Right cardiac atrium (tissue), 5 donors: Measurements from ENCODE around the gene MEIS1. TPM values are rescaled to one million over a fixed set of nuclear protein-coding genes. Genes with fewer than 3 reads are reported as not detected.

ENCODE experiments used
- ATAC-seq, 2 donors: fragments of 200-7000 bp; cut with Tn5 transposase; one replicate each; pipeline versions ENCODE4 v1.8.0 to v1.9.1; 2020; ENCODE audit warnings: moderate library complexity in 2 of 2, mild to moderate bottlenecking in 1 of 2
- DNase-seq, 3 donors: peaks; one replicate each; pipeline ENCODE4 v3.0.0-alpha.2; 2020
- H3K27ac ChIP-seq: one replicate; pipeline ENCODE4 v1.5.1; 2013; ENCODE audit warnings: mild to moderate bottlenecking, low read length, control low read depth, moderate library complexity
- H3K27me3 ChIP-seq: one replicate; pipeline ENCODE4 v1.6.1; 2013; ENCODE audit not compliant: control insufficient read depth, insufficient read depth
- H3K4me1 ChIP-seq: one replicate; pipeline ENCODE4 v1.6.1; 2013; ENCODE audit warnings: low read length; ENCODE audit not compliant: control insufficient read depth, insufficient read depth
- H3K4me3 ChIP-seq: one replicate; pipeline ENCODE4 v1.5.1; 2013; ENCODE audit warnings: low read length, control low read depth
- H3K9me3 ChIP-seq: one replicate; pipeline ENCODE4 v1.6.1; 2013; ENCODE audit warnings: low read length; ENCODE audit not compliant: control insufficient read depth
- WGBS: extraction: QIAGEN DNeasy Blood & Tissue Kit; methylation state at CpG from one replicate; pipeline ENCODE4 v1.1.7; 2013; 5-methylcytosine and 5-hydroxymethylcytosine counted together
- intact Hi-C, 4 donors: fragments of 100-400 bp; cut with DNase I; formaldehyde crosslinking; loops; one replicate each; pipeline versions ENCODE4 v1.11.0 to v1.14.0; 2022 to 2023
- polyA plus RNA-seq: library from polyadenylated mRNA; stranded (reverse); fragments of 200-250 nt; gene quantifications from one replicate; pipeline ENCODE4 v1.2.3, GENCODE V29; 2013
- total RNA-seq, 4 donors: library from RNA; stranded (reverse); fragmentation: NEBNext Ultra II Directional; extraction: Animal tissue kit (Norgen Biotek cat#: 25700); gene quantifications; one replicate each; pipeline ENCODE4 v1.2.1, GENCODE V29; 2021
- donor health status: healthy with polysubstance abuse.
- donor health status: DM: no; HTN: yes; CAD: no.
- donor health status: DM: no; HTN: no; CAD: no.
- donor health status: DM: no; HTN: yes; CAD: no; lungs with severe emphysema.
- donor health status: DM: yes; HTN: yes; CAD: no.

The MEIS1 gene
- total and polyA plus RNA-seq, 5 donors: 16.9 to 41.2 (median 32.1) TPM

- 92% methylated on average over 3 of the region's 3 CpGs for WGBS
- intact Hi-C loops: loop anchor here in 3 of 4 donors (10.0 kb wide), 3 partner anchors 146 to 1274 kb away; no protein-coding TSS in a partner anchor
- Histone ChIP-seq H3K4me3 (no peak overlapping the region), H3K27me3 (no peaks in the 10 kb centered on the region), H3K27ac (no peak overlapping the region), H3K9me3 (no peaks in the 10 kb centered on the region), H3K4me1 (no peaks in the 10 kb centered on the region)
- DNase-seq (no peak), ATAC-seq (no peak)
Measured at GRCh38 chr2:66570471-66570870, 135.5 kb downstream of the MEIS1 start.

- ATAC-seq: no peak
- no peak overlapping the region for H3K27ac ChIP-seq
Measured at GRCh38 chr2:66571918-66572317, 137.0 kb downstream of the MEIS1 start.

GRCh38 chr2:66572391-66572790, 137.5 kb downstream of the MEIS1 start:
- ATAC-seq (no peak), DNase-seq (no peak)
- intact Hi-C loops: loop anchor here in 3 of 4 donors (10.0 kb wide), 3 partner anchors 148 to 1272 kb away; no protein-coding TSS in a partner anchor
- whole genome bisulfite sequencing: 87% methylated on average over 3 of the region's 3 CpGs
- H3K4me3 ChIP-seq: no peak overlapping the region
- H3K27ac ChIP-seq: no peak overlapping the region
- no peaks in the 10 kb centered on the region for H3K9me3 ChIP-seq
- no peaks in the 10 kb centered on the region for H3K4me1 ChIP-seq
- no peaks in the 10 kb centered on the region for H3K27me3 ChIP-seq

More at GRCh38 chr2:66571918-66572317, 137.0 kb downstream of the MEIS1 start:
- no peak overlapping the region for H3K4me3 ChIP-seq
- intact Hi-C loops: loop anchor here in 3 of 4 donors (10.0 kb wide), 3 partner anchors 147 to 1273 kb away; no protein-coding TSS in a partner anchor
- H3K4me1 ChIP-seq: no peaks in the 10 kb centered on the region
- H3K9me3 ChIP-seq: no peaks in the 10 kb centered on the region
- no peak for DNase-seq
- H3K27me3 ChIP-seq: no peaks in the 10 kb centered on the region
- WGBS: 81% methylated on average over 6 of the region's 6 CpGs

- Histone ChIP-seq H3K4me3 (no peak overlapping the region), H3K27me3 (no peaks in the 10 kb centered on the region), H3K27ac (no peak overlapping the region), H3K4me1 (no peaks in the 10 kb centered on the region), H3K9me3 (no peaks in the 10 kb centered on the region)
- WGBS: 75% methylated on average over 7 of the region's 7 CpGs
- DNase-seq (no peak), ATAC-seq (no peak)
- intact Hi-C loops: loop anchor here in 3 of 4 donors (10.0 kb wide), 3 partner anchors 149 to 1271 kb away; no protein-coding TSS in a partner anchor
Measured at GRCh38 chr2:66573416-66573815, 138.5 kb downstream of the MEIS1 start.

- DNase-seq (no peak), ATAC-seq (no peak)
- Histone ChIP-seq H3K4me3 (peak overlapping the region; percentile 33), H3K4me1 (no peaks in the 10 kb centered on the region), H3K9me3 (no peaks in the 10 kb centered on the region), H3K27ac (no peak overlapping the region), H3K27me3 (no peaks in the 10 kb centered on the region)
- WGBS: 40% methylated on average over 8 of the region's 8 CpGs
- intact Hi-C loops: loop anchor here in 3 of 4 donors (10.0 kb wide), 3 partner anchors 149 to 1271 kb away; no protein-coding TSS in a partner anchor
Measured at GRCh38 chr2:66573821-66574233, 138.9 kb downstream of the MEIS1 start.

GRCh38 chr2:66574701-66575624, 140.0 kb downstream of the MEIS1 start:
- peak; percentile 79 to 83 for ATAC-seq
- no peaks in the 10 kb centered on the region for H3K4me1 ChIP-seq
- WGBS: under 1% methylated on average over 35 of the region's 35 CpGs

GRCh38 chr2:66575625-66576310, 140.8 kb downstream of the MEIS1 start:
- Histone ChIP-seq H3K4me1 (no peaks in the 10 kb centered on the region), H3K9me3 (no peaks in the 10 kb centered on the region), H3K27ac (no peak overlapping the region), H3K4me3 (peak overlapping the region; percentile 83), H3K27me3 (peaks cover 2% of the 10 kb centered on the region)
- intact Hi-C loops: loop anchor here (5.0 to 10.0 kb wide), 5 partner anchors 143 to 1269 kb away; no protein-coding TSS in a partner anchor
- WGBS: 1% methylated on average over 53 of the region's 53 CpGs
- DNase-seq (peak; percentile 28 to 70 (median 61)), ATAC-seq (peak; percentile 39 to 51)

More at GRCh38 chr2:66574701-66575624, 140.0 kb downstream of the MEIS1 start:
- Histone ChIP-seq H3K9me3 (no peaks in the 10 kb centered on the region), H3K4me3 (peak overlapping the region; percentile 83), H3K27me3 (peaks cover 2% of the 10 kb centered on the region), H3K27ac (peak overlapping the region; percentile 36)
- DNase-seq: peak; percentile 50 to 78 (median 76)
- intact Hi-C loops: loop anchor here (5.0 to 10.0 kb wide), 5 partner anchors 143 to 1270 kb away; no protein-coding TSS in a partner anchor

GRCh38 chr2:66576311-66576560, 141.3 kb downstream of the MEIS1 start:
- no peak for DNase-seq

GRCh38 chr2:66576561-66577320, 141.8 kb downstream of the MEIS1 start:
- H3K27me3 ChIP-seq: peaks cover 2% of the 10 kb centered on the region

More at GRCh38 chr2:66576311-66576560, 141.3 kb downstream of the MEIS1 start:
- ATAC-seq: peak in 1 of 2 donors; percentile 4
- 3% methylated on average over 11 of the region's 11 CpGs for WGBS
- Histone ChIP-seq H3K27me3 (peaks cover 2% of the 10 kb centered on the region), H3K4me1 (no peaks in the 10 kb centered on the region), H3K9me3 (no peaks in the 10 kb centered on the region), H3K4me3 (peak overlapping the region; percentile 83), H3K27ac (no peak overlapping the region)
- intact Hi-C loops: loop anchor here (5.0 to 10.0 kb wide), 5 partner anchors 144 to 1269 kb away; no protein-coding TSS in a partner anchor

More at GRCh38 chr2:66576561-66577320, 141.8 kb downstream of the MEIS1 start:
- Histone ChIP-seq H3K27ac (no peak overlapping the region), H3K4me3 (peak overlapping the region; percentile 83), H3K4me1 (no peaks in the 10 kb centered on the region), H3K9me3 (no peaks in the 10 kb centered on the region)
- WGBS: 5% methylated on average over 37 of the region's 37 CpGs
- intact Hi-C loops: loop anchor here (5.0 to 10.0 kb wide), 5 partner anchors 144 to 1268 kb away; no protein-coding TSS in a partner anchor
- peak; percentile 22 to 55 (median 52) for DNase-seq
- ATAC-seq: peak; percentile 27 to 31
